ENCODE results near the gene C2orf78. TPM values are rescaled to one million over a fixed set of nuclear protein-coding genes. Genes with fewer than 3 reads are reported as not detected.

The C2orf78 gene
- total and polyA plus RNA-seq, 10 of the 15 experiments (the other 5 are each of a cell fraction or from before 2014, with no cell fraction given): 0.08 to 0.82 (median 0.40) TPM

- no peak for TF ChIP-seq E2F4 (IDR thresholded peaks at IDR 0.05; ENCODE audit: low read depth, low read length)
- no peak; the same call in 1 of the 2 replicates for TF ChIP-seq RAD51 (IDR thresholded peaks at IDR 0.05)
- peak; percentile 47 to 71; a peak in 3 of 4 replicates for TF ChIP-seq BHLHE40 (IDR thresholded peaks at IDR 0.05; ENCODE audit: borderline replicate concordance in 1 of 2, low read depth in 2 of 2, low read length in 1 of 2)
- TF ChIP-seq, protein P1, sequence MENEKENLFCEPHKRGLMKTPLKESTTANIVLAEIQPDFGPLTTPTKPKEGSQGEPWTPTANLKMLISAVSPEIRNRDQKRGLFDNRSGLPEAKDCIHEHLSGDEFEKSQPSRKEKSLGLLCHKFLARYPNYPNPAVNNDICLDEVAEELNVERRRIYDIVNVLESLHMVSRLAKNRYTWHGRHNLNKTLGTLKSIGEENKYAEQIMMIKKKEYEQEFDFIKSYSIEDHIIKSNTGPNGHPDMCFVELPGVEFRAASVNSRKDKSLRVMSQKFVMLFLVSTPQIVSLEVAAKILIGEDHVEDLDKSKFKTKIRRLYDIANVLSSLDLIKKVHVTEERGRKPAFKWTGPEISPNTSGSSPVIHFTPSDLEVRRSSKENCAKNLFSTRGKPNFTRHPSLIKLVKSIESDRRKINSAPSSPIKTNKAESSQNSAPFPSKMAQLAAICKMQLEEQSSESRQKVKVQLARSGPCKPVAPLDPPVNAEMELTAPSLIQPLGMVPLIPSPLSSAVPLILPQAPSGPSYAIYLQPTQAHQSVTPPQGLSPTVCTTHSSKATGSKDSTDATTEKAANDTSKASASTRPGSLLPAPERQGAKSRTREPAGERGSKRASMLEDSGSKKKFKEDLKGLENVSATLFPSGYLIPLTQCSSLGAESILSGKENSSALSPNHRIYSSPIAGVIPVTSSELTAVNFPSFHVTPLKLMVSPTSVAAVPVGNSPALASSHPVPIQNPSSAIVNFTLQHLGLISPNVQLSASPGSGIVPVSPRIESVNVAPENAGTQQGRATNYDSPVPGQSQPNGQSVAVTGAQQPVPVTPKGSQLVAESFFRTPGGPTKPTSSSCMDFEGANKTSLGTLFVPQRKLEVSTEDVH (IDR thresholded peaks at IDR 0.05; ENCODE audit: low read depth, partially characterized antibody): no peak
- TF ChIP-seq CREM (IDR thresholded peaks at IDR 0.05; ENCODE audit: low read depth): peak; percentile 92
- TF ChIP-seq NFIC (IDR thresholded peaks at IDR 0.05; ENCODE audit: low read depth, low read length): no peak
- TF ChIP-seq JUNB (IDR thresholded peaks at IDR 0.05): no peak
- peak; percentile 26; the same call in 1 of the 2 replicates for TF ChIP-seq ASH2L (IDR thresholded peaks at IDR 0.05; ENCODE audit: borderline replicate concordance, low read depth)
- TF ChIP-seq, protein P2, sequence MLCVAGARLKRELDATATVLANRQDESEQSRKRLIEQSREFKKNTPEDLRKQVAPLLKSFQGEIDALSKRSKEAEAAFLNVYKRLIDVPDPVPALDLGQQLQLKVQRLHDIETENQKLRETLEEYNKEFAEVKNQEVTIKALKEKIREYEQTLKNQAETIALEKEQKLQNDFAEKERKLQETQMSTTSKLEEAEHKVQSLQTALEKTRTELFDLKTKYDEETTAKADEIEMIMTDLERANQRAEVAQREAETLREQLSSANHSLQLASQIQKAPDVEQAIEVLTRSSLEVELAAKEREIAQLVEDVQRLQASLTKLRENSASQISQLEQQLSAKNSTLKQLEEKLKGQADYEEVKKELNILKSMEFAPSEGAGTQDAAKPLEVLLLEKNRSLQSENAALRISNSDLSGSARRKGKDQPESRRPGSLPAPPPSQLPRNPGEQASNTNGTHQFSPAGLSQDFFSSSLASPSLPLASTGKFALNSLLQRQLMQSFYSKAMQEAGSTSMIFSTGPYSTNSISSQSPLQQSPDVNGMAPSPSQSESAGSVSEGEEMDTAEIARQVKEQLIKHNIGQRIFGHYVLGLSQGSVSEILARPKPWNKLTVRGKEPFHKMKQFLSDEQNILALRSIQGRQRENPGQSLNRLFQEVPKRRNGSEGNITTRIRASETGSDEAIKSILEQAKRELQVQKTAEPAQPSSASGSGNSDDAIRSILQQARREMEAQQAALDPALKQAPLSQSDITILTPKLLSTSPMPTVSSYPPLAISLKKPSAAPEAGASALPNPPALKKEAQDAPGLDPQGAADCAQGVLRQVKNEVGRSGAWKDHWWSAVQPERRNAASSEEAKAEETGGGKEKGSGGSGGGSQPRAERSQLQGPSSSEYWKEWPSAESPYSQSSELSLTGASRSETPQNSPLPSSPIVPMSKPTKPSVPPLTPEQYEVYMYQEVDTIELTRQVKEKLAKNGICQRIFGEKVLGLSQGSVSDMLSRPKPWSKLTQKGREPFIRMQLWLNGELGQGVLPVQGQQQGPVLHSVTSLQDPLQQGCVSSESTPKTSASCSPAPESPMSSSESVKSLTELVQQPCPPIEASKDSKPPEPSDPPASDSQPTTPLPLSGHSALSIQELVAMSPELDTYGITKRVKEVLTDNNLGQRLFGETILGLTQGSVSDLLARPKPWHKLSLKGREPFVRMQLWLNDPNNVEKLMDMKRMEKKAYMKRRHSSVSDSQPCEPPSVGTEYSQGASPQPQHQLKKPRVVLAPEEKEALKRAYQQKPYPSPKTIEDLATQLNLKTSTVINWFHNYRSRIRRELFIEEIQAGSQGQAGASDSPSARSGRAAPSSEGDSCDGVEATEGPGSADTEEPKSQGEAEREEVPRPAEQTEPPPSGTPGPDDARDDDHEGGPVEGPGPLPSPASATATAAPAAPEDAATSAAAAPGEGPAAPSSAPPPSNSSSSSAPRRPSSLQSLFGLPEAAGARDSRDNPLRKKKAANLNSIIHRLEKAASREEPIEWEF (IDR thresholded peaks at IDR 0.05; ENCODE audit: insufficient replicate concordance, low read depth, low read length): peak; percentile 48
- no peak for TF ChIP-seq USF1 (IDR thresholded peaks at IDR 0.05; ENCODE audit: borderline replicate concordance, extremely low read length, insufficient read depth, low read depth, low read length)
- no peak for TF ChIP-seq RBBP5 (conservative IDR thresholded peaks at IDR 0.05)
- TF ChIP-seq CHD1 (IDR thresholded peaks at IDR 0.05; ENCODE audit: low read depth, low read length): no peak
- peak; percentile 26; the same call in 1 of the 2 replicates for TF ChIP-seq FOXK2 (IDR thresholded peaks at IDR 0.05)
- TF ChIP-seq PAX5 (IDR thresholded peaks at IDR 0.05; ENCODE audit: borderline replicate concordance, low read depth, low read length): no peak
- TF ChIP-seq CBX5 (IDR thresholded peaks at IDR 0.05; ENCODE audit: low read depth): no peak
- TF ChIP-seq E4F1 (IDR thresholded peaks at IDR 0.05; ENCODE audit: borderline replicate concordance, partially characterized antibody): no peak
Measured at GRCh38 chr2:73828818-73829570, 45.0 kb downstream of the C2orf78 start, which contains the start of gene STAMBP (continued).
